NCI-H1694 (cell line): ENCODE data around the gene EFCAB14.
"Not testable (repeated sequence)": the region's sequence is repeated elsewhere in the genome, so short reads cannot be mapped to it uniquely, and the experiment has no call there.

Source experiments
- DNase-seq: peaks from one replicate; lab custom pipeline; 2025; lab: John Stamatoyannopoulos, UW

Gene EFCAB14, protein sequence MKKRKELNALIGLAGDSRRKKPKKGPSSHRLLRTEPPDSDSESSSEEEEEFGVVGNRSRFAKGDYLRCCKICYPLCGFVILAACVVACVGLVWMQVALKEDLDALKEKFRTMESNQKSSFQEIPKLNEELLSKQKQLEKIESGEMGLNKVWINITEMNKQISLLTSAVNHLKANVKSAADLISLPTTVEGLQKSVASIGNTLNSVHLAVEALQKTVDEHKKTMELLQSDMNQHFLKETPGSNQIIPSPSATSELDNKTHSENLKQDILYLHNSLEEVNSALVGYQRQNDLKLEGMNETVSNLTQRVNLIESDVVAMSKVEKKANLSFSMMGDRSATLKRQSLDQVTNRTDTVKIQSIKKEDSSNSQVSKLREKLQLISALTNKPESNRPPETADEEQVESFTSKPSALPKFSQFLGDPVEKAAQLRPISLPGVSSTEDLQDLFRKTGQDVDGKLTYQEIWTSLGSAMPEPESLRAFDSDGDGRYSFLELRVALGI

DNA sequence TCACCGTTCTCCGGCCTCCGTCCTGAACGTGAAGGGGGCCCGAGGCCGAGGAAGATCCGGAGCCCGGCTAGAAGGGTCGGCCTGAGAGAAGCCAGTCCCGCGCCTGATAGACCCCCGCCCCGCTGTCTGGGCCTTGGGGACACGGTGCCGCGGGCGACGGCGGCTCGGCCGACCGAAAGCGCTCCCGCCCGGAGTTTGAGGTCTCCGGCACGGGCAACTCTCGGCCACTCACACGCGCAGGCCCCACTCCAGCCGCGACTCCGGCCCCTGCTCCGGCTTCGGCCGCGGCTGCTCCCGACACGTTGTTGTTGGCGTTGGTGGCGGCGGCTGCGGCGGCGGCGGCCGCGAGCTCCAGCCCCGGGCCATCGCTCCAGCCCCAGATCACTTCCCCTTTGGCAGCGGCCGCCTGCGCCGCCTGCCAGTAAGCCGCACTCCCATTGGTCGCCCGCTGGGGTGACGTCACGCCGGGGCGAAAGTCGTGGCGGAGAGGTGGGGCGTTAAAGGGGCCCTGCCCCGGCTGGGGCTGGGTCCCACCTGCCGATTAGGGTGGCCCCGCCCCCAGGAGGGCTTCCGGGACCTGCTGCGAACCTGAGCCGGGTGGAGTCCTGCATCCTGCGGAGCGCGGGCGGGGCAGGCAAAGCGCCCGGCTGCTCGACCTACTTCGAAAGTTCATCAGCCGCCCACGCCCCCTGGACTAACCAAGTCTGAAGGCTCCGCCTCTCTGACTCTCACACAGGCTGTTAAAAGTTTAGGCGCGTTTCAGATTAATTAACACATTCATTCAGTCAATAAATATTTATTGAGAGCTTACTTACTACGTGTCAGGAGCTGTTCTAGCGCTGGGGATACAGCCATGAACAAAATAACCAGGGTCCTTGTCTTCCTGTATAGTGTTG, at the start of gene EFCAB14:
TSS of gene EFCAB14 (minus strand) at position 388 of the 896 bp plus-strand sequence. CDS start 1,027 bp downstream, outside the sequence.
- DNase-seq, result peak; percentile 84

DNA sequence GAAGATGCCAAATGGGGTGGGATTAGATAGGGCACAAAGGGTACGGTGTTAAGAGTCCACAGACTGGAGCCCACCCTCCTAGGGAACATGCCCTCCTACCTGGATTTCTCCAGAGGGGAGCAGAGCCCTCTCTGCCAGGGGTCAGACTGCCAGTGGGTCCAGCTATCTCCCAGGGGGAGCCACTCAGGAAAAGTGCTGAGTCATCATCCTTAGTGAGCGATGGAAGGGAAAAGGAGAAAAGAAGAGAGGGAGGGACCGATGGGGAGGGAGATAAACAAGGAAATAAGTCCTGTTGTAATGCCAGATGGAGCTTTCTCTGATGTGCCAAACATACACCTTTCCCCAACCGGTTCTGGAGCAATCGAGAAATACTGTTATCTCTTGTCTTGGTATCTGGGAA, 49.5 kb upstream of the EFCAB14 start:
- no peak for DNase-seq

DNA sequence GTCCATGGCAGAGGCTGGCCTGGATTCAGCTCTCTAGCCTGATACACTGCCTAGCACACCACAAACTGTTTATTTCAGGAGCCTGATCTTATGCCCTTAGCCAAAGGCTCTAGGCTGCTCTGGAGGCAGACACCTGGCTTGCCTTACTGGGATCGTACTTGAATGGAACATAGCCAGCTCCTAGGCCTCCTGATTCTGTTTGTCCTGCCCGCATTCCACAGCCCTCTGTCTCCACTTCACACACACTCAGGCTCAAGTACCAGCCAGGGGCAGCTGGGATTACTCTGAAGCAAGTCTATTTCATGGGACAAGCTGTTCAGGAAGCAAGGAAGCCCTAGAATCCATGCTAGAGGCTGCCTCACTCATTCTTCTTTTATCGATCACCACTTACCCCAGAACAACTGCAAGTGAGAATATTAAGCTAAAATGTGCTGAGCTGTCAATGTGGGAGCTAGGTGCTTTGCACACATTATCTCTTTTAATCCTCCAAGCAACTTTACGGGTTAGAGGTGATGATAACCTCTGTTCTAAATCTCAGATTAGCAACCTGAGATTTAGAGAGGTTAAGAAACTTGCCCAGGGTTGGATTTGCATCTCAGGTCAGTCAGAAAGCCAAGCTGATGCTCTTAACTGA, 48.9 kb upstream of the EFCAB14 start:
- no peak for DNase-seq

DNA sequence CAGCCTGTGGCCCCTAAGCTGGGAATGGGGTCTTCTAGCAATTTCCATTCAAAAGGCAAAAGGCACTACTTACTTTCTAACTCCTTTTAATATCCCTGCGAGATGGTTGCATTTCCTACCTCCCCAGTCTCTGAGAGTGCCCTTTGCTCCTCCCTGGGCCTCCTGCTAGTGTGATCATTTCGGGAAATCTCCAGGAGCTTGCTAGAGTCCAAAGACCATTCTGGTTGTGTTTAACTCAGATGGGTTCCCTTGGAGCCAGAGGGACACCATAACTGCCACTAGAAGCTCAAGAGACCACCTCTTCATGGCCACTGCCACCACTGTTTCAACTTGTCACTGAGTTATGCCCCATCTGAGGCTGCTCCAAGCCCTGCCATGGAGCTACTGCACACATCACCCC, 45.5 kb upstream of the EFCAB14 start:
- no peak for DNase-seq

DNA sequence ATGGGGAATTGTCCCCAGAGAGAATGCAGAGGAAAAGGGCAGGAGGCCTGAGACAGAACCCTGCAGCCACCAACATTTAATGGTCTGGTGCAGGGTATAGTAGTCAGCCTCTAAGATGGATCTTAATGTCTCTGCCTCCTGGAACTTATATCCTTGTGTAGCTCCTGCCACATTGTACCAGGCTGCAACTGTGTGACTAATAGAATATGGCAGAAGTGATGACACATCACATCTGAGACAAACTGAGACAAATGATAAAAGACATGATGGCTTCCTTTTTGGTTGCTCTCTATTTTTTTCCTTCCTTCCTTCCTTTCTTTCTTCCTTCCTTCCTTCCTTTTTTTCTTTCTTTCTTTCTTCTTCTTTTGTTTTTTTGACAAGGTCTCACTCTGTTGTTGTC, 42.8 kb upstream of the EFCAB14 start:
- no peak for DNase-seq

DNA sequence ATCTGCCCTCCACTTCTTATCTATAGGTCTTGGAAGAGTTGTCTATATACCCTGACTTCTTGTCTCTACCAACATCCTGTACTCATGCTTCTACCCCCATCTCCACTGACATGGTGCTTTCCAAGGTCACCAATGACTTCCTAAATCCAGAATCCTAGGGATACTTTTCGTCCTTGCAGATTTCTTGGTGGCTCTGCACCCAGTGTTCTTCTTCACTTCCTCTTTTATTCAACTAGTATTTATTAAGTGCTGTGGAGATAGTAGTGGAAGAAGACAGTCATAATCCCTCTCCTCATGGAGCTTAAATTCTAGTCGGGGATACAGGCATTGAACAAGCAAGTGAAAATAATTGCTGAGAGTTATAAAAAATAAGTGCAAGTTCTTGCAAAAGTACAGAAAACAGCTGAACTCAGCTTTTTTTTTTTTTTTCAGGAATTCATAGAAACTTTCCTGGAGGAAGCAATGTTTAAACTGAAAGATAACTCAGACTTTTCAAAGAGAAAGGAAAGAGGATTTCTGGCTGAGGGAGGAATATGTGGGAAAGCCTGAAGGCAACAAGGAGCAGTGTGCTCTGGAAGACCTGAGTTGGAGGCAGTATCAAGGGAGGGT, 41.7 kb upstream of the EFCAB14 start:
- DNase-seq, result no peak

DNA sequence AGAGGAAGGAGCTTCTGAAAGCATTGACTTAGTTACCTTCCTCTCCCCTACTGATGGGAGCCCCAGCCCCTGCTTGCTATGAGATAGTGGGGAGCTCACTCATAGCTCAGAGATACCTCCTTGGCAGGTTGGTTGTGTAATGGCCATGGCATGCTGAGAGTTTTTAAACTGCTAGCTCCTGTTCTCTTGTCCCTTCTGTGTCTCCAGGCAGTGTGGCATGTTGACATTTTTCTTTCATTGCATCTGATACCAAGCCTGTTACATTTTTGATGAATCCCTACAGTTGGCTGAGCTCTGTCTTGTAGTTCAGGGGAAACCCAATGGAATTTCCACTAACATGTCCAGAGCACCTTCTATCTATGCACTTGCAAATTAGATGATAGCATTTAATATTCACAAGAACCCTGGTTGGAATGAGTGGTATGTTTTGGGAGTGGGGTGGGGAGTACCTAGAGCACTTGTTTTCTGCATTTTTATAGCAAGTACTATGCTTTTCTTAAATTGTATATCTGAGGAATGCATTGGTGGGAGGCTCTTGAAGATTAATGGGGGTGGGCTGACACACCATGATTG, 39.1 kb upstream of the EFCAB14 start:
- no peak for DNase-seq

DNA sequence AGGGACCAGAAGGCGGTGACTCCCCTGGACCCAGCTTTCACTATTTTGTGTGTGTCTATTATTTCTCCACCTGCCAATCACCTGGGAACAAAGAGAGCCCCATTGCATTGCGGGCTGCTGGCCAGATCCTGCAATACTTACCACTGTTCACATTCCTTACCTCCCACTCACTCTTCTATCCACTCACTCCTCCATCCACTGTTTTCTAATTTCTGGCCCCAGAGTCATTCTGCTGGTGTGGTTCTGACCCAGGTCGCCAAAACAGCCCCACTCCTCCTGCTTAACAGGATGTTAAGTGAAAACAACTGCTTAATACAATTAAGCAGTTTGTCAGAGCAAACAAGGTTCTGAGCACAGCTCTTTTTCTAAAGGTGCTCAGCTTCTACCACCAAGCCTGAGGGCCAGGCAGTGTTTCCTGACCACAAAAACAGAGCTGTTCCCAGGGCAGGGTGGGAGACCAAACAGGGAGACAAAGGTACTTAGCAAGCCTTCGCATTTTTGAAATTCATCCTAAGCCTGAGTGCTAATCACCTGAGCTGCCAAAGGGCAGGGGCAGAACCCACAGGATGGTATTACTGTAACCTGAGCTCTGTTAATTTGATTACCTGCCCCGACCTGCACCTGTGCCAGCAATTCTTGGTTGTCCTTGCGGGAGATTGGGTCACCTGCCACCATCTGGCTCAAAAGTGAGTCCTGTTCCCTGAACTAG, 38.5 kb upstream of the EFCAB14 start:
- no peak for DNase-seq

DNA sequence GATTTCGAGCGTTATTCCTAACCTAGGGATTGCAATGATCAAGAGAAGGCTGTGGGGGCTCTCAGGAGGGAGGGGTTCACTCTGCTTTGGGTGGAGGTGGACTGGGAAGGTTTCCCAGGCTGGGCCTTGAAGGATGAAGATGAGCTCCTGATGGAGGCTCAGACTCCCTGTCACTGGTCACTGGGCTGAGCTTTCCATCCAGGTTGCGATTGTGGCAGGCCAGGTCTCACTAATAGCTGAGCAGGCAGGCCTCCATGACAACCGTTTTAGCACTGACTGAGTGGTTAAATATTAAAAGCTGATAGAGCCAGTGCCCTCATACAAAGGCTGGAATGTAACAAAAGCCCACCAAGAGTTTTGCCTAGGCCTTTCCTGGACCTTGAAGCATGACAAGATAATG, 36.2 kb upstream of the EFCAB14 start:
- no peak for DNase-seq

DNA sequence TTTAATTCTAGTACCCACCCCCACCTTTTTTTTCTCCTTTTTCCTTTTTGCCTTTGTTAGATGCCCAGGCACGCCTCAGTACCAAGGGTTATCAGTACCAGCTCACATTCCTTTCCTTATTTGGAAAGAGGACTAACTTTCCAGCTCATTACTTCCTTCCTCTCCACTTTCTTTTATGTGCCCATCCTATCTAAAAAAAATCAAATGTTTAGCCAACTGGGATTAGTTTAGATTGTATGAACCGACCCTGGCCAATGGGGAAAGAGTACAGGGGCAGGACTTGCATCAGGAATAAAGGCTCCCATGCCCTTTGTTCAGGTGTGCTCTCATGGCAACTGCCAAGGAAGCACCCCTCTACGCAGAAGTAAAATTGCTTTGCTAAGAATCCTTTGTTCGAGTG, 35.8 kb upstream of the EFCAB14 start:
- not testable (repeated sequence) for DNase-seq

DNA sequence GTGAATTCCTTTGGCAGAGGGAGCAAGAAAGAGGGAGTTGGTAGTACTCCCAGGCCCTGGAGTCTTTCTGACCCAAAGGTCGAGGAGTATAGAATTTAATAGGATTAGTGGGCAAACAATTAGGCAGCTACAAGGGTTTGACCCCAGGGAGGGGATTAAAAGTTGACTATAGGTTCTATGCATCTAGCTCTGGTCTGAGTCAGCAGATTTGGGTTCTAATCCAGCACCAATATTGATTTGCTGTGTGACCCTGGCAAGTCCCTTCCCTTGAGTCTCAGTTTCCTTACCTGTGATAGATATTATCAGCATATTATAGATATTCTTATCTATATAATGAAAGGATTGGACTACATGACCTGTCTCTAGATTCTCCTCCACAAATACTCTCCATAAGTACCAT, 35.1 kb upstream of the EFCAB14 start:
- DNase-seq, result no peak

DNA sequence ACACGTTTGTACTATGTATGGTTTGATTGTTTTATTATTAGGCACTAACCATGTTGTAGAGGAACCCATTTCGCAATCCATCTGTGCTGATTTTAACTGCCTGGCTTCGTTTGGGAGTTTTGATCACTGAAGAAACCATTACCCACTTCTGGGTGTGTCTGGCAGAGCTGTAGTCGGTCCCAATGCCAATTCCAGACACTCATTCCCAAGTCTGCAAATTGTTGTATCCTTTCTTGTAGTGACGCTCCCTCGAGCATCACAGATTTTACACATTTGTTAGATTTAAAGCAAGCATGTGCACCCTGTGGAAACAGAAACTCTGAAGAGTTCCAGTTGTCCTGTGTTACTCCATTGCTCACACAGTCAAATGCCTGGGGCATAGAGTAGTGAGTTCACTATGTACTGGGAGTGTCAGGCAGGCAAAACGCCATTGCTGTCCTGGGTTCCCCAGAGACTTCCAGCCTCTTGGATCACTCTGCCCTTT, 31.0 kb upstream of the EFCAB14 start:
- no peak for DNase-seq

DNA sequence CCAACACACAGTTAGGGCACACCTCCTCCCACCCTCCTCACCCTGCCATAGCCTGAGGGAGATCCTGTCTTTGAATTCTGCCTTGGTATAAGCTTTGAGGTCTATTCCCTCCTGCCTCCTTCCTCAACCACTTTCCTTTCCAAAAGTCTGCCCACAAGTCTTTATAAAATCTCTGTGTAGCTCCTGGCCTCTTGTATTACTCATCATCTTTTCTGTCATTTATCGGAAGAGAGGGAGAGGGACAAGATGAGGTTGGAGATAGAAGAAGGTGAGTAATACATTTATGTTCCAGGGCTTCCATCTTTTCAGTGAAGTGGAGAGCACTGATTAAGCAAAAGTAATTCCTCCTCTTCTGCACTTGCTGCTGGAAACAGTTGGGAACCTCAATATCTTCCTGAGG, 30.5 kb upstream of the EFCAB14 start:
- no peak for DNase-seq

DNA sequence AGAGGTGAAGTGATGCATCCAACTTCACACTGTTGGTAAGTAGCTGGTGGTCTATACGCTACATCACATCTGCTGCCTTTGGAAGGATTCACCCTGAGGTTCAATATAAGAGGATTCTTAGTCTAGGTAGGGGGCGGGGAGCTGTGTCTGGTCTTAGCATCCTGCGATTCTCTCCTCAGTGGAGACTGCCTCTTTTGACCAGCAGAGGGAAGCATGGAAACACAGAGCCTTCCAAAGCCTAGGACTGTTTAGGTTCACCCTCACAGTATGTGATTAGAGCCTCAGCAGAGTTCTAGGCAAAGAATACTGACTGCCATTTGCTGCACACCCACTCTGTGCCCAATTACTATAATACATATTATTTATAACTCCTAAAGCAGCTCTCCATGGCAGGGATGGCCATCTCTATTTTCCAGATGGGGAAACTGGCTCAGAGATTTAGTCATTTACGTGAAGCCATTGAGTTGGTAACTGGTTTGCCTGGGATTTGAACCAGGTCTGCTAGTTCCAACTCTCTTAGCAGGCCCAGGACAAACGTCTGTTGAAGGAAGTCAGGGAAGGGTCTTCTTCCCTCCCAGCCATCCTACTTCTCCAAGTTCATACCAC, 28.9 kb upstream of the EFCAB14 start:
- DNase-seq, result peak; percentile 62

DNA sequence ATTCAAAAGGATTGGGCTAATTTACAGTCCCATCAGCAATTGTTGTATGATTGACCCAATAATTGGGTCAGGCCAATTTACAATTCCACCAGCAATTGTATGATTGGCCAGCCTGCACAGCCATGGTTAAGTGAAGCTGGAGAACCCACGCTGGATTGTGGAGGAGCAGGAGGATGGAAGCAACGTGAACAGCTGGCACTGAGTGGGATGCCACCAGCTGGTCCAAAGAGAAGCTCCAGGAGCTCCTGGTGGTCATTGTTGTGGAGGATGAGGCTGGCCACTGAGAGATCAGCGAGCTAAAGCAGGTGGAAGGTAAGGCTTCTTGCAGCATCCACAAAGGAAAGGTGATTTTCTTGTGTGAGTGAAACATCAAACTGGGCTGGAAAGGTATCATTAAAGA, 23.2 kb upstream of the EFCAB14 start:
- no peak for DNase-seq

DNA sequence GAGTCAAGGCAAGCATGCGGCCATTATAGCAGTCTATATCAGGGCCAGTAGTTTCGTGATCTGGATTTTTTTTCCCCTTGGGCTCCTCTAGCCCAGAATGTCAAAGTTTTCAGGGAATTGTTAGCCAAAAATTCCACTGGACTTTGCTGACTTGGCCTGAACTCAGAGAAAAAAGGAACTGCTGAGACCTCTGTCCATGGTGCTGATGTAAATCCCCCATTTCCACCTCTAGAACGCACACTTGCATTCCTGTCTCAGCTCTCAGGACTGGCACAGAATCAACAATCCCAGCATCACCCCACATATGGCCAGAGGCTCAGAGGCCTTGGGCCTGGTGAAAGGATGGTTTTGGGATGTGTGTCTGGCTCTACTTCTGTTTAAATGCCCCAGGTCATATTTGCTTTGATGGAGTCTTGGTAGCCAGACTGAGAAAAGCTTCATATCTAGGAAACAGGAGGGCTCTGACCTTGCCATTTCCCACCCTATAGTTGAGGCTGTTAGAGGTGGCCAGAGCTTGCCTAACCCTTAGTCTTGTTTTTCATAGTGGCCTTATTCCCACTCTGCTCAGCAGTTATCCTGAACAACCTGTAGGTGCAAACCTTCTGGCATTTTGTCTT, 16.9 kb upstream of the EFCAB14 start:
- no peak for DNase-seq

DNA sequence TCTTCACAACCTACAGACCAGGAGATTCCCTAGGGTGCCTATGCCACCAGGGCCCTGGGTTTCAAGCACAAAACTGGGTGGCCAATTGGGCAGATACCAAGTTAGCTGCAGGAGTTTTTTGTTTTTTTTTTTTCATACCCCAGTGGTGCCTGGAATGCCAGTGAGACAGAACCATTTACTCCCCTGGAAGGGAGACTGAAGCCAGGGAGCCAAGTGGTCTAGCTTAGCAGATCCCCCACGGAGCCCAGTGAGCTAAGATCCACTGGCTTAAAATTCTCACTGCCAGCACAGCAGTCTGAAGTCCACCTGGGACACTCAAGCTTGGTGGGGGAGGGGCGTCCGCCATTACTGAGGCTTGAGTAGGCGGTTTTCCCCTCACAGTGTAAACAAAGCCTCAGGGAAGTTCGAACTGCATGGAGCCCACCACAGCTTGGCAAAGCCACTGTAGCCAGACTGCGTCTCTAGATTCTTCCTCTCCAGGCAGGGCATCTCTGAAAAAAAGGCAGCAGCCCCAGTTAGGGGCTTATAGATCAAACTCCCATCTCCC, 9.5 kb upstream of the EFCAB14 start:
- DNase-seq, result not testable (repeated sequence)

DNA sequence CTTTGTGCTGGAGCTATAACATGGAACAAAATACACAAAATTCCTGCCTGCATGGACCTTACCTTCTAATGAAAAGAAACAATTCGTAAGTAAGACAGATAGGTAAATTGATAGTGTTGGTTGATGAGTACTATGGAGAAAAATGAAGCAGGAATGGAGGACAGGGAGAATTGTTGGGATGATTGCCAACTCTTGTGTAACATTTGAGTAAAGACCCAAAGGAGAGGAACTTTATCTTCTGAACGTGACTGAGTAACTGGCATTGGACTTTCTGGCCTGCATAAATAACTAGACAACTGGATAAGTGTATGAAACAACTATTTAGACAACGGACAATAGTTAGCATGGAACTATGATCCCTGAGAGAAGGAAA, 6.8 kb upstream of the EFCAB14 start:
- DNase-seq, result no peak

DNA sequence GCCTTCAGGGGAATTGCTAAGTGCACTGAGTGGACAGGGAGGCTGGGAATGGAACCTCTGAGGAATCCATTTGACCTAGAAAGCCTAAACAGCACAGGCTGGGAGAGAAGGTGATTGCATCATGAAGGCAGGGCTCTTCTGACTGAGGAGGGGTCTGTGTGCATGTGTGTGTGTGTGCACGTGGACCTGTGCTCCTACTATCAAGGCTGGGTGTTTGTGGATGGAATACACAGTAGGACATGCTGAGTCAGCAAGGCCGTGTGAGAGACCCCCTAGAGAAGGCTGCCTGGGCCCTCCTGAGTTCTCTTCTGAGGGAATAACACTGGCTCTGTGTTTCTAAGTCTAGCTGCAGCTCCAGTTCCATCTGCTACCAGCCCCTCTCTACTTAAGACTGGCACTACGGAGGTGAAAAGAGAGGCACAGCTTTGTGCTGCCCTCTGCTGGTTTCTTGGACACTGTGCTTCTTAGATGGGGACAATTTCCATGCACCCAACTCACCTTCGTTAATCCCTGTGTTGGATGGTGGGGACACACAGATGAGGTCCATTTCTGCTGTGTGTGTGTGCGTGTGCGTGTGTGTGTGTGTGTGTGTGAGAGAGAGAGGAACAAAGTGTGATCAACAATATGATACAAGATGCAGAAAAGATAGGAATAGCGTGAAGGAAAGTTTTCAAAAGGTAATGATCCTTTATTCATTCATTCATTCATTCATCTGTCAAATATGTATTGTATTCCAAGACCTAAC, 6.2 kb upstream of the EFCAB14 start:
- peak; percentile 93 for DNase-seq
